D341Med (cell line): ENCODE data around the gene MKRN1.
A peak's percentile ranks its signal among the peaks of the same experiment; 100 is the strongest.
"Not testable (repeated sequence)": the region's sequence is repeated elsewhere in the genome, so short reads cannot be mapped to it uniquely, and the experiment has no call there.

ENCODE experiments used
- DNase-seq: peaks from one replicate; pipeline ENCODE4 v3.0.0; 2012; ENCODE audit warnings: low spot score

MKRN1 gene, protein sequence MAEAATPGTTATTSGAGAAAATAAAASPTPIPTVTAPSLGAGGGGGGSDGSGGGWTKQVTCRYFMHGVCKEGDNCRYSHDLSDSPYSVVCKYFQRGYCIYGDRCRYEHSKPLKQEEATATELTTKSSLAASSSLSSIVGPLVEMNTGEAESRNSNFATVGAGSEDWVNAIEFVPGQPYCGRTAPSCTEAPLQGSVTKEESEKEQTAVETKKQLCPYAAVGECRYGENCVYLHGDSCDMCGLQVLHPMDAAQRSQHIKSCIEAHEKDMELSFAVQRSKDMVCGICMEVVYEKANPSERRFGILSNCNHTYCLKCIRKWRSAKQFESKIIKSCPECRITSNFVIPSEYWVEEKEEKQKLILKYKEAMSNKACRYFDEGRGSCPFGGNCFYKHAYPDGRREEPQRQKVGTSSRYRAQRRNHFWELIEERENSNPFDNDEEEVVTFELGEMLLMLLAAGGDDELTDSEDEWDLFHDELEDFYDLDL

DNA sequence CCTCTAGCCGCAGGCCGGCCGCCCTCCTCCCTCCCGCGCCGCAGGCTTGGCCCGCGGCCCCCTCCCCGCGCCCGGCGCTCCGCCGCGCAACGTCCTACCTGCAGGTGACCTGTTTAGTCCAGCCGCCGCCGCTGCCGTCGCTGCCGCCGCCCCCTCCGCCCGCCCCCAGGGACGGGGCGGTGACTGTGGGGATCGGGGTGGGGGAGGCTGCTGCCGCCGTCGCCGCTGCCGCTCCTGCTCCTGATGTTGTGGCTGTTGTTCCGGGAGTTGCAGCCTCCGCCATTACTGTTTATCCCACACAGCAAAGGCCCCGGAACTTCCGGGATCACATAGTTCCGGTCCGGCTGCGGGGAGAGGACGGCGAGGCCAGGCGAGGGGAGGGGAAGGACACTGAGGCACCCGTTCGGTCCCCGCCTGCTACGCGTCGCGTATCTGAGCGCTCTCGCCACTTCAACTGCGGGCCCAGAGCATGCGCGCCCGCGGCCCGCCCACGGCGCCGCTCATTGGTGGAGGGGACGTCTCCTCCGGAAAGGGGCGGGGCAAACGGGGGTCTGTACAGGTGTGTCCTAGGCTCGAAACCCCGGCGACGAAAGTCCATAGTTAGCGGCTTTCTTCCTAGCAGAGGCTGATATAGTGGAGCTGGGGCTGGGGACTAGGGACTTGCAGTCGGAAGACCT is at the start of gene MKRN1:
TSS of gene MKRN1 (minus strand) at position 444 of the 677 bp plus-strand sequence. CDS start at position 283, 161 bp downstream.
- DNase-seq, result peak; percentile 96

DNA sequence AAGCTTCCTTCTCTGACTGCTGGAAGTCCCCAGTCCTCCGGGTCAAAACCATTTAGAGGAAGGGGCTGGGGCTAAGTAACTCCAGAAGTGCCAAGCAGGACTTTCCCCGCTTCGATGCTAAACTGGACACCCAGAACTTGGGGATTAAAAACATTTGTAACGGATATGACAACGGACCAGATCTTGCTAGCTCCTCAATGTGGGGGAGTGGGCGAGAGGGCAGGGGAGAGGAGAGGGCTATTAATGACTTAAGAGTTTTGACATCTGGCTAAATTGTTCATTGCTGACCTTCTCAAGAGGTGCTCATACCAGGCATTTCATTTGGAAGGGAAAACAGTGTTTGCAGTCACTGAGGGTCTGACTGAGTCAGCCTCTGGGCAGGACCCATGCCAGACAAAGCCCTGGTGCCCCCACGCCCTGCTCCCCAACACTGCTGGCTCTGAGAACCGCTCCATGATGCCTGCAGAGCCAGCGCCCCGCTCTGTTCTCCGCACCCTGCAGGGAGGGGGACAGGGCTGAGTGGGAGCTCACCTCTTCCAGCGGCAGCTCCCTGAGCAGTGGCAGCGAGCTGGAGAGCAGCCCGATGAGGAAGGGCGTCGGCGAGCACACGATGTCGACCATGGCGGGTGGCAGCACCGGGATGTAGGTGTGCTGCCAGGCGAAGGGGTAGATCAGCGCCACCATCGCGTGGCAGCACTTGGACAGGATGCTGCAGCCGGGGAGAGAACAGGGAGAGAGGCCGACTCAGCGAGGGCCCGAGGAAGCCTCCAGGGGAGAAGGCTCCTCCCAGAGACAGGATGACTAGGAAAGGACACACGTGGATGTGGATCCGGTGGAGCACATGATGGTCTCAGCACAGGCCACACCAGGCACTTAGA is 47.7 kb upstream of the MKRN1 start:
- DNase-seq, result no peak

DNA sequence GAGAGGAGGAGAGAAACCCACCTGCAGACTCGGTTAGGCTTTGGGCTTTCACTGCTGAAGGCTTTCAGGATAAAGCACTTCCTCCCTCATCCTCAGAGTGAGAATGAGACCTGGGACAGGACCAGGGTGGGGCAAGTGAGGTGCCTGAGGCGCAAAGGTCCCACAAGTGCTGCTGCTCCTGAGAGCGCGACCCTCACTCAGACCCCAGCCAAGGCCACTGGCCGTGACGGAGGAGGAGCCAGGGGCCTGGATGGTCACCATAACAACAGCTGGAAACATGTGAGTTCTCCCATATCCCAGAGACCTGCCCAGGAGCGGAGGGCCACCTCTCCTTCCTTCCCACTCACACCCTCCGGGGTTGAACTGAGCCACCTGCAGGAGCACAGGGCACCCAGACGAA is 46.9 kb upstream of the MKRN1 start:
- no peak for DNase-seq

DNA sequence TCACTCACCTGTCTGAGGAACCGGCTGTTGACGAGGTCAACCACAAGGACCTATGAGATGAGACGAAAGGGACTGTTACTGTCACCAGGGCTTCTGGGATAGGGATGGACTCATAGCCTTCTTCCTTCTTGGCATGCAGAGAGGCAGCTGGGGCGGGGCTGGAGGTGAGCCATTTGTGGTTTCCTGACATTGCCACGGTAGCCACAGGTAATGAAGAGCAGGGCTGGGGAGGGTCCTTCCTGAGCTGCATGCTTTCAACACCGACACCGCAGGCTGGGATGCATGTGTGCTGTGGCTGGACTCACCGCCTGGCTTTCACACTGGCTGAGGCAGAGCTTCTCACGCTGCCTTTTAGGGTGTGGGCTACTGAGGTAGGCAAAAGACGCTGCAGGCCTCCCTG is 46.4 kb upstream of the MKRN1 start:
- no peak for DNase-seq

DNA sequence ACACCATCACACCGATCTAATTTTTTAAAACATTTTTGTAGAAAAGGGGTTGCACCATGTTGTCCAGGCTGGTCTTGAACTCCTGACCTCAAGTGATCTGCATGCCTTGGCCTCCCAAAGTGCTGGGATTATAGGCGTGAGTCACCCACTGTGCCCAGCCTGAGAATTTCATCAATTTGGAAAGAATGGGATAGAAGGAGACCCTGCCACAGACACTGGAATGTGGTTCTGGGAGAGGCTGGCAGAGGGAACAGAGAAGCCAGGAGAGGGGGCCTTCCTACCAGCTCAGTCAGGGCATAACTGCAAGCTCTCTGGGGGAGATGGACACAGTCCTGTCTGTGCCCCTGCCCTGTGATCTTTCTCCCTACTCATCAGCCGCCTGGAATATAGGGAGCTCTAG is 42.1 kb upstream of the MKRN1 start:
- no peak for DNase-seq

DNA sequence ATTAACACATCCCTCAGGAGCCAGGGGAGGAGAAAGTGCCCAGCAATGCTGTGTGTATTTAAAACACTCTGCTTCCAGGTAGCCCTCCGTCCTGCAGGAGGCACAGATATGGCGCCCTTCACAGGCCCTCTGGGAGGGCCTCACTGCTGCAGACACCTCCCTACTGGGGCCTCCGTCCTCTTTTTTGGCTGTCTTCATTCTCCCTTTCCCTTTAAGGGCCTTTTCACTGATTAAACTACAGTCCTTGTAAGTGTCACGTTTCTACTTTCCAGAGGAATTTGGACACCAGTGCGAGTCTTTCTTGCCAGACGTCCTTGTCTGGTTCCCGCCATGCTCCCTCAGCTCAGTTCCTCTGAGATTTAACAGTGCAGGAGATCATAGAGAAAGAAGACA is 39.7 kb upstream of the MKRN1 start:
- DNase-seq, result no peak

DNA sequence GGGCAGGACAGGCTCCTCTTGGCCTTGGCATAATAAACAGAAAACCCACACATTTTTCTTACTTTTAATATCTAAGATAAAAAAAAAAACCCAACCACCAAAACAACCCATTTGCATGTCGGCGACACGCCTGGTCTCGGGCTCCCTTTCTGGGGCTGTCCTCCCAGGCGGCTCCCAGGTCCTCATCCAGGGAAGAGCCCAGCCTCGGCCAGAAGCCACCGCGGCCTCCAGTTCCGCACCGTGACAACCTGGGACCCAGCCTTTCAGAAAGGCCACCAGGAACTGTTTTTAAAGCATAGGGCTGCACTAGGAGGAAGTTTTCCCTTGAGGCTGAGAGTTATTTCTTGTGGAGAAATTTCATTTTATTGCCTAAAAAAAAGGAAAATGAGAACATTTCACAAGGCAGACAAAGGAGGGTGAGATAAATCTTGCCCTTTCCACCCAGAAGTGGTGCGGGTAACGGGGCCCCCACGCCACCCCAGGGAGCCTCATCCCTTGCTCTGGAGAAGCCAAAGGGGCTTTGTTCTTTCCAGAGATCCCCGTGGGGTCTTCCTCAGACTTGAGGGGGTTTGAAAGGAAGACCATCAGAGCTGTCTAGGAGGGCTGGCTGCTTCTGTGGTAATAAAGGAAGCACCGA is 39.2 kb upstream of the MKRN1 start:
- no peak for DNase-seq

DNA sequence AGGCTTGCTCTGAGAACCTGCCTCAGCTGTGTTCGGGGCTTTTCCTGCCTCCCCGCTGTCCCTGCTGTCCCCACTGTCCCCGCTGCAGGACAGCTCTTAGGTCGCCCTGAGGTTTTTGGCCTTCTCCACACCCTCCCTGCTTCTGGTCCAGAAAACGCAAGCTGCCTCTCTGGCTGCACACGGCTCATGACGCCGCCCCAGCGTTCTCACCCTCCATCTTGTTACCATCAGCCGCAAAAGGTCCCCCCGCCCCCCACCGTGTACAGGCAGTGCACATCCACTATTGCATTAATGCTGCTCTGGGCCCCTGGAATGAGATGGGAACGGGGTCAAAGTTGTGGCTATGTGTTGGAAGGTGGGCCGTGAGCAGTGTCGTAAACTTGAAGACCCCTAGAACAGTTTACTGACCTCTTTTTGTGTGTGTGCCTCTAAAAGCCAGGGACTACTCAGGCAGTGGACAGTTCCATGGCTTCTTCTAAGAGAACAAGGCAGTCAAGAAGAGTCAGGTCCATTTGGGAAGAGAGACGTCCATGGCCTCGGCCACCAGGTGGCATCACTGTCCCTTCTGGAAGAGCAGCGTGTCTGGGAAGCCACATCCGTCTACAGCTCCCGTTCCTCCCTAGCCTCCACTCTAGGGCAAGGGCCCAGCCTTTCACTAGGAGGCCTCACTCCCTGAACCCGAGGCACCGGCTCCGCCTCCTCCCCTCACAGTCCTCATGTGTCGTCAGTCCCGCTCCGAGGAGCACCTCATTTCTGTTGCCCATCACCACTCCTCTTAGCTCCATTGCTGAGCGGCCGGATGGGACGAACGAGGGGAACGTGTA is 38.5 kb upstream of the MKRN1 start:
- peak; percentile 89 for DNase-seq

DNA sequence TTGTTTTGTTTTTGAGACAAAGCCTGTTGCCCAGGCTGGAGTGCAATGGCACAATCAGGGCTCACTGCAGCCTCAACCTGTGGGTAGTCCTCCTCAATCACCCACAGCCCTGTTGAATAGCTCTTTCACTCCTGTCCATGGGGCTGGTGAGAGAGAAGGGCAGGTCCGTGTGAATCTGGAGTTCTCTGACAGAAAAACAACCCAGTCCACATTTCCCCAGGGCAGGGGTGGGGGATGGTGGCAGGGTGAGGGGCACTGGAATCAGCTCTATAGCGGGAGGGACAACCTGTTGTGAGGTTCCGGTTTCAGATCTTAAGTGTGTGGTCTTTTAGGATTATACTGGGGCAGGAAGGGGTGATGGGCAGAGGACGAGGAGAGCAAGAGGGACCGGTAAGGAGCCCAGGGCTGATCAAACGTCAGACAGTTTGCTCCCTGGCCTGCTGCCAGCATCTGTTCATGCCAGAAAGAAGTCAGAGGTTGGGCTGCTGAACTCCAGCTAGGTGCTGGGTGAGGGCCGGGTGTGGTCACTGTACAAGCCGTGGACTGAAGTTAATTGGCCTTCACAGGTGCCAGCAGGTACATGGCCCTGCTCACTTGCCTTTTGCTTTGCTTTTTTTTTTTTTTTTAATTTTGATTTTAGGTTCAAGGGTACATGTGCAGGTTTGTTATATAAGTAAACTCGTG is 33.2 kb upstream of the MKRN1 start:
- no peak for DNase-seq

DNA sequence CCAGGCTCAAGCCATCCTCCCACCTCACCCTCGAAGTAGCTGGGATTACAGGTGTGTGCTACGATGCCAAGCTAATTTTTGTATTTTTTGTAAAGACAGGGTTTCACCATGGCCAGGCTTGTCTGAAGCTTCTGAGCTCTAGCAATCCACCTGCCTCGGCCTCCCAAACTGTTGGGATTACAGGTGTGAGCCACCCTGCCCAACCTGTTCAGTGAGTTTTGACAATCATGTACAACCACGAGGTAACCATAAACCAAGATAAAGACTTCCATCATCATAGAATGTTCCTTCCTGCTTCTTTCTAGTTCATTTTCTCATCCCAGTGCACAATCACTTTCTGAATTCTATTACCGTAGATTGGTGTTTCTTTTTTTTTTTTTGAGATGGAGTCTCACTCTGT is 30.5 kb upstream of the MKRN1 start:
- DNase-seq, result no peak

DNA sequence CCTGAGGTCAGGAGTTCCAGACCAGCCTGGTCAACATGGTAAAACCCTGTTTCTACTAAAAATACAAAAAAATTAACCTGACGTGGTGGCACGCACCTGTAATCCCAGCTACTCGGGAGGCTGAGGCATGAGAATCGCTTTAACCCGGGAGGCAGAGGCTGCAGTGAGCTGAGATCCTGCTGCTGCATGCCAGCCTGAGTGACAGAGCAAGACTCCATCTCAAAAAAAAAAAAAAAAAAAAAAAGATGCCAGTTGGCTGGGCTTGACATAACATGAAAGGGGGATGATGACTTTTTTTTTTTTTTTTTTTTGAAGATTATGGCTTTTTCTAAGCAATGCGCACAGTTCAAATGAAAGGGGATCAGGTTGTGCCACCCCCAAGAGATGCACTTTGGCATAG is 28.3 kb upstream of the MKRN1 start:
- DNase-seq, result not testable (repeated sequence)

DNA sequence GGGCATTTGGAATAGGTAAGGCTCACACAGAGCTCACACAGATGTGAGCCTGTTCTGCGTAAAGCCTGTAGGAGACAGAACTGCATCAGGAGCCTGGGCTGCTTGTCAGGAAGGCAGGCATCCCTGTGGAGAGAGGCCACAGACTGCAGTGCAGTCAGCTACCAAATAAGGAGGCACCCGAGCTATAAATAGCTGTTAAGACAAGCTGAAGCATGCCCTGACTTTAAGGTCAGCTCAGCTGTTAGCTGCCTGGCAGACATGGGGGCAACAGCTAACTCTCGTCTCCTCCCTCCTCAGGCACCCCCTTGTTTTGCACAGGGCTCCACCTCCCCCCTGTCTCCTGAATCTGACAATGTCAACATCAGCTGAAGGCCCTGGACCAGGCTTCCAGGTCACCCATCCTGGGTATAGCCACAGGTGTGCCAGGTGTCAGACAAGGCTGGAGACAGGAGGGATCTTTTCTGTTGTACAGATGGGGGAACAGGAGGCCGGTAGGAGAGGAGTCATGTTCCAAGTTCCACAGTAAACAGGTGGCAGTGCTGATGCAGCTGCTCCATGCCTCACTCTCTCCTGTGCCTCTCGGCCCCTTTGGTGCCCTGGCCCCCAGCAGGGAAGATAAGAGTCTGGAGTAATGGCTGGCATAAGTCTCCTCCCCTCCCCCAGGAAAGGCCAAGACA is 27.6 kb upstream of the MKRN1 start:
- peak; percentile 57 for DNase-seq

DNA sequence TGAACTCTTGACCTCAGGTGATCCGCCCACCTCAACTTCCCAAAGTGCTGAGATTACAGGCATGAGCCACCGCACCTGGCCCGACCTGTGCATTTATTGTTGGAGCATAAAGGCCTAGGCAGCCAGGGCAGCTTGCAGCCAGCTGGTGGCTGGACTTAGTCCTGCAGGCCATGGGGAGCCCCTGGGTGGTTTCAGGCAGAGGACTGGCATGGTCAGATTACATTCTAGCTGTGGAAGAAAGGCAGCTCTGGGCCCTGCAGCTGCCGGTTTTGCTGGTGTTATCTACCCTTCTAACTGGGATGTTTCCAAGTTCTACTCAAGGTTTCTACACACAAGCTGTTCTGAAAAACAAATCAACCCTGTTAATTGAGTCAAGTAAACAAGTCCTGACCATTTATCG is 22.7 kb upstream of the MKRN1 start:
- no peak for DNase-seq

DNA sequence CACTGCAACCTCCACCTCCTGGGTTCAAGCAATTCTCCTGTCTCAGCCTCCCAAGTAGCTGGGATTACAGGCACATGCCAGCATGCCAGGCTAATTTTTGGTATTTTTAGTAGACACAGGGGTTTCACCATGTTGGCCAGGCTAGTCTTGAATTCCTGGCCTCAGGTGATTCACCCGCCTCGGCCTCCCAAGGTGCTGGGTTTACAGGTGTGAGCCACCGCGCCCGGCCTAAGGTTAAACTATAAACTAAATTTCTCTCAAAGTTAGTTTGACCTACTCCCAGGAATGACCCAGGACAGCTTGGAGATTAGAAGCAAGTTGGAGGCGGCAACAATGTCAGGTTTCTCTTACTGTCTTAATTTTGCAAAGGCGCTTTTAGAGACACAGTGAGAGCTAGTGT is 18.5 kb upstream of the MKRN1 start:
- DNase-seq, result not testable (repeated sequence)

DNA sequence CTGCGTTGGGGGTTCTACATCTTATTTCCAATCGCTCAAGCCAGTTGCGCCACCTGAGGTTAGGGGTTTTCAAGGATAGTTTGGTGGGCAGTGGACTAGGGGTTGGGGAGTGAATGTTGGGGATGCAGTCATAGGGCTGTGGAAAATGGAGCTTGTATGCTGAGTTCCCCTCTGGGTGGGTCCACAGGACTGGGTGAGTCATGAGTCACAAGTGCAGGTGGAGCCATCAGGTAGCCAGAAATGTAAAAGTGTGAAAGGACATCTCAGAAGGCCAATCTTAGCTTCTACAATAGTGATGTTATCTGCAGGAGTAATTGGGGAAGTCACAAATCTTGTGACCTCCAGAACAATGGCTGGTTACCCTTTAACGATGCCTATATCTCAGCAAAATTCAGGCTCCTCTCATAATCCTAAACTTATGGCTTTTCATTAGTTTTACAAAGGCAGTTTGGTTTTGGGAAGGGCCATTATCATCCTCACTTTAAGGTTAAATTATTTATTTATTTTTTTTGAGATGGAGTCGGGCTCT is 18.0 kb upstream of the MKRN1 start:
- no peak for DNase-seq

DNA sequence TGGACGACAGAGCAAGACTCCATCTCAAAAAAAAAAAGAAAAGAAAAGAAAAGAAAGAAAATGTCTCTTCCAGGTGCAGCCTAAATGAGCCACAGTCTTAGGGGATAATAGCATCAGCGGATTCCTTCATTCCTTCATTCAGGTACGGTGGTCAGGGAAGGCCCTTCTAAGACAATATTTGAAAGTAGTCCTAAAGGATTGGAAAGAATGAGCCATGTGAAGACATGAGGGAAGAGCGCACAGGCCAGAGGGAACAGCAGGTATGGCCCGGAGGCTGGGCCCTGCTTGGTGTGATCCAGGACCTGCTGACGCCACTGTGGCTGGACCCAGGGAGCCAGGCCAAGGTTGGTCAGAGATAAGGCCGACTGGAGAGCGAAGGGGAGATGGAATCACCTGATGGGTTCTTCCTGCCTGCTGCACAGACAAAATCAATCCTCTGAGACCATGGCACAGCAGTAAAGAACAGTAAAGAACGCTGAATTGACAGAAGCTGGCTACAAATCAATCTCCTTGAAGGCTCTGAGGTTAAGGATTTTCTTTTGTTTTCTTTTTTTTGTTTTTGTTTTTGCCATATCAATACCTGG is 16.3 kb upstream of the MKRN1 start:
- DNase-seq, result no peak

DNA sequence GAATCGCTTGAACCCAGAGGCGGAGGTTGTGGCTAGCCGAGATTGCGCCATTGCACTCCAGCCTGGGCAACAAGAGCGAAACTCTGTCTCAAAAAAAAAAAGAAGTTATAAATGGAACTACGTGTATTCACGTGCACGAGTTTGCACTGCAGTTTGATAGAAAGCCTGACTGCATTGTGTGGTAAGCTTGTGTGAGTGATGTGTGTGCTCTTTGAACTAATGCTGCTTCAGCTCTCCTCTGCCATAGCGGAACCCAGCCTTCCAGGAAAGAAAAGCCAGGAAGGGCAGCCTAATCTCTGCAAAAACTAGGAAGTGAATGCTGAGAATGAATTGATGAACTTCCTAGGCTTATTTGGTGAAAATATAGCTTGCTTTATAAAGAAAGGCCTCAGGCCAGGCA is 15.6 kb upstream of the MKRN1 start:
- DNase-seq, result no peak

DNA sequence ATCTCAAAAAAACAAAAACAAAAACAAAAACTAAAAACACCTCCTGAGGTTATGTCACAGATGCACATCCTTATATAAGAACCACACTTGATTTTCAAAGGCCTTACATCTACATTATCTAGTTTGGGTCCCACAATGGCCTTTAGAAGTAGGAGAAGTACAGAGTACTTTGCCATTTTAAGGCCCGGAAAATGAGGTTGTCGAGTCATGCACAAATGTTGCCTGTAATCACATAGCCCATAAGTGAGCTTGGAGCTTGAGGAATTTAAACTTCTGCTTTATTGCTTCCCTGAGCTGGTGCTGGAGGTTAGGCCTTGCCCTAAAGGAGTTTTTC is 9.7 kb upstream of the MKRN1 start:
- no peak for DNase-seq

DNA sequence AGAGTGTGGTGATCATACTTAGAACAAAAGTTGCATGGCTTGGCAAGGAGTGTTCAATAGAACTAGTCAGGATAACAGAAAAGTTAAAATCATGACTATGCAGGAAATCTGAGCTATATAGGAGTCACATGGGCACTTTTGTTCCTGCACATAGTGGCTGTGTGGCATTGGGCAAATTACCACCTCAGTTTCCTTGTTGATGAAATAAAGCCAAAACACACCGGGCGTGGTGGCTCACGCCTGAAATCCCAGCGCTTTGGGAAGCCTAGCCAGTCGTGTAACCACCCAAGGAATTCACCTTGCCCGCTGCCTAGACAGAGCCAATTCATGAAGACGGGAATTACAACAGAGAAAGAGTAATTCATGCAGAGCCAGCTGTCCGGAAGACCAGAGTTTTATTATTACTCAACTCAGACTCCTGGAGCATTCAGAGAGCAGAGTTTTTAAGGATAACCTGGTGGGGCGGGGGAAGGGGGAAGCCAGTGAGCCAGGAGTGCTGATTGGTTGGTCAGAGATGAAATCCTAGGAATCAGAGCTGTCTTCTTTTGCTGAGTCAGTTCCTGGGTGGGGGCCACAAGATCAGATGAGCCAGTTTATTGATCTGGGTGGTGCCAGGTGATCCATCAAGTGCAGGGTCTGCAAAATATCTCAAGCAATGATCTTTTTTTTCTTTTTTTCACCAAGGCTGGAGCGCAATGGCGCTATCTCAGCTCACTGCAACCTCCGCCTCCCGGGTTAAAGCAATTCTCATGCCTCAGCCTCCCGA is 6.4 kb upstream of the MKRN1 start:
- no peak for DNase-seq
